NCI-H345 treated with DMSO at 0.1 percent for 48 hours (cell line): ENCODE data around the gene PRCP.
A peak's percentile ranks its signal among the peaks of the same experiment; 100 is the strongest.
"Not testable (repeated sequence)": the region's sequence is repeated elsewhere in the genome, so short reads cannot be mapped to it uniquely, and the experiment has no call there.

Source experiments
- DNase-seq: peaks from one replicate; lab custom pipeline; 2025; ENCODE audit not compliant: unreplicated experiment; lab: John Stamatoyannopoulos, UW

The PRCP gene

GRCh38 chr11:82872377-82873150, 27.7 kb downstream of the PRCP start:
- DNase-seq, result no peak

- no peak for DNase-seq
Measured at GRCh38 chr11:82871646-82872045, 28.6 kb downstream of the PRCP start.

- no peak for DNase-seq
Measured at GRCh38 chr11:82869657-82870056, 30.6 kb downstream of the PRCP start.

GRCh38 chr11:82867495-82868082, 32.6 kb downstream of the PRCP start:
- peak; percentile 69 for DNase-seq

- DNase-seq, result no peak
Measured at GRCh38 chr11:82865841-82866240, 34.4 kb downstream of the PRCP start.

GRCh38 chr11:82864268-82864667, 36.0 kb downstream of the PRCP start:
- peak; percentile 12 for DNase-seq

- no peak for DNase-seq
Measured at GRCh38 chr11:82863209-82863608, 37.0 kb downstream of the PRCP start.

GRCh38 chr11:82862379-82862778, 37.9 kb downstream of the PRCP start:
- no peak for DNase-seq

GRCh38 chr11:82859750-82860149, 40.5 kb downstream of the PRCP start:
- DNase-seq, result no peak

- DNase-seq, result no peak
Measured at GRCh38 chr11:82858556-82859091, 41.6 kb downstream of the PRCP start.

- DNase-seq, result no peak
Measured at GRCh38 chr11:82858133-82858532, 42.1 kb downstream of the PRCP start.

GRCh38 chr11:82857145-82857544, 43.1 kb downstream of the PRCP start:
- no peak for DNase-seq

GRCh38 chr11:82855616-82856015, 44.6 kb downstream of the PRCP start:
- DNase-seq, result no peak

- DNase-seq, result not testable (repeated sequence)
Measured at GRCh38 chr11:82854916-82855315, 45.3 kb downstream of the PRCP start.

GRCh38 chr11:82854242-82854641, 46.0 kb downstream of the PRCP start:
- no peak for DNase-seq

GRCh38 chr11:82848829-82849228, 51.4 kb downstream of the PRCP start:
- no peak for DNase-seq

- no peak for DNase-seq
Measured at GRCh38 chr11:82845356-82846353, 54.6 kb downstream of the PRCP start.

GRCh38 chr11:82843057-82843795, 57.0 kb downstream of the PRCP start:
- DNase-seq, result no peak

- DNase-seq, result no peak
Measured at GRCh38 chr11:82842019-82842418, 58.2 kb downstream of the PRCP start.

GRCh38 chr11:82837650-82838049, 62.6 kb downstream of the PRCP start:
- DNase-seq, result no peak

- no peak for DNase-seq
Measured at GRCh38 chr11:82832983-82833382, 67.2 kb downstream of the PRCP start.
